PC-9 (cell line): ENCODE data around the gene KCNIP2. TPM values are rescaled to one million over a fixed set of nuclear protein-coding genes. Genes with fewer than 3 reads are reported as not detected.

ENCODE experiments used
- BruUV-seq: library from RNA; stranded (reverse); fragments of 400-500 nt; replicated peaks from 2 replicates; lab custom pipeline; 2021; lab: Mats Ljungman, UMichigan
- CTCF ChIA-PET: fragments of 300-600 bp; sonication (Branson Sonifier 250); formaldehyde crosslinking; loops from one replicate; lab custom pipeline; 2022; ENCODE audit warnings: antibody characterized with exemption; lab: Charles Lee
- POLR2A ChIA-PET: fragments of 300-600 bp; sonication (Branson Sonifier 250); formaldehyde crosslinking; loops from one replicate; lab custom pipeline; 2022; ENCODE audit warnings: antibody characterized with exemption; ENCODE audit not compliant: unreplicated experiment; lab: Charles Lee
- DNase-seq, 2 experiments: peaks; one replicate each; pipeline versions ENCODE4 v3.0.0 to v3.0.0-alpha.2; 2015 to 2022; ENCODE audit warnings: mixed read lengths in 1 of 2
- H2AFZ ChIP-seq: fragments of 200-600 bp; sonication (generic); 2 replicates; pipeline ENCODE4 v1.8.1; 2017; ENCODE audit warnings: antibody characterized with exemption
- H3F3A ChIP-seq: fragments of 200-600 bp; sonication (generic); 2 replicates; pipeline ENCODE4 v1.8.1; 2017; ENCODE audit warnings: antibody characterized with exemption, mild to moderate bottlenecking, low read depth; ENCODE audit not compliant: insufficient read depth
- H3K27ac ChIP-seq: fragments of 200-600 bp; sonication (generic); 2 replicates; pipeline ENCODE4 v1.6.1; 2016; ENCODE audit warnings: mixed run types
- H3K27me3 ChIP-seq: fragments of 200-600 bp; sonication (generic); 2 replicates; pipeline ENCODE4 v1.6.1; 2016; ENCODE audit warnings: low read depth, mixed run types; ENCODE audit not compliant: insufficient read depth
- H3K36me3 ChIP-seq: fragments of 200-600 bp; sonication (generic); 2 replicates; pipeline ENCODE4 v1.6.1; 2016; ENCODE audit warnings: low read depth, mixed run types
- H3K4me1 ChIP-seq: fragments of 200-600 bp; sonication (generic); replicated peaks from 2 replicates; pipeline ENCODE4 v1.6.1; 2016; ENCODE audit warnings: mixed run types; ENCODE audit not compliant: insufficient read depth
- H3K4me2 ChIP-seq: fragments of 200-600 bp; sonication (generic); 2 replicates; pipeline ENCODE4 v1.6.1; 2017; ENCODE audit warnings: mixed run types
- H3K4me3 ChIP-seq: fragments of 200-600 bp; sonication (generic); 2 replicates; pipeline ENCODE4 v1.6.1; 2016; ENCODE audit warnings: mixed run types
- H3K79me2 ChIP-seq: fragments of 200-600 bp; sonication (generic); 2 replicates; pipeline ENCODE4 v1.6.1; 2017; ENCODE audit warnings: low read depth, mixed run types
- H3K9me2 ChIP-seq: fragments of 200-600 bp; sonication (generic); 2 replicates; pipeline ENCODE4 v1.8.1; 2017; ENCODE audit warnings: mild to moderate bottlenecking; ENCODE audit not compliant: insufficient read depth
- H3K9me3 ChIP-seq: fragments of 200-600 bp; sonication (generic); 2 replicates; pipeline ENCODE4 v1.8.1; 2016; ENCODE audit warnings: low read depth; ENCODE audit not compliant: insufficient read depth
- H4K20me1 ChIP-seq: fragments of 200-600 bp; sonication (generic); 2 replicates; pipeline ENCODE4 v1.8.1; 2017; ENCODE audit not compliant: insufficient read depth
- CTCF ChIP-seq: fragments of 200-600 bp; sonication (generic); conservative IDR thresholded peaks from 2 replicates; pipeline ENCODE4 v1.6.1; 2017; ENCODE audit warnings: mixed run types, antibody characterized with exemption, mild to moderate bottlenecking, moderate library complexity
- EZH2 ChIP-seq: fragments of 200-600 bp; sonication (generic); IDR thresholded peaks from 2 replicates; pipeline ENCODE4 v1.8.0; 2017; ENCODE audit warnings: antibody characterized with exemption, low read depth
- intact Hi-C: fragments of 100-400 bp; cut with micrococcal nuclease; formaldehyde crosslinking; loops from one replicate; pipeline ENCODE4 v1.10.0; 2022; ENCODE audit not compliant: unreplicated experiment
- total RNA-seq: library from RNA; stranded (reverse); gene quantifications from 2 replicates; pipeline ENCODE4 v1.2.3, GENCODE V29; 2021

Gene KCNIP2
- total RNA-seq, 1 experiment from 2014 or later, result 4.0 TPM

GRCh38 chr10:101886521-101887312 lies 43.1 kb upstream of the KCNIP2 start:
- Histone ChIP-seq H3F3A (no peaks in the 10 kb centered on the region), H3K27me3 (no peaks in the 10 kb centered on the region), H4K20me1 (no peaks in the 10 kb centered on the region), H3K4me1 (no peaks in the 10 kb centered on the region), H3K9me3 (no peaks in the 10 kb centered on the region), H3K27ac (no peak overlapping the region), H2AFZ (no peak overlapping the region), H3K36me3 (no peaks in the 10 kb centered on the region), H3K4me2 (no peak overlapping the region), H3K4me3 (no peak overlapping the region), H3K79me2 (no peaks in the 10 kb centered on the region), H3K9me2 (no peaks in the 10 kb centered on the region)
- intact Hi-C loops, result no loop called here
- TF ChIP-seq CTCF (no peak), EZH2 (no peak)
- CTCF ChIA-PET, result no interaction called here
- no TSS peak for BruUV-seq
- no peak for DNase-seq
- POLR2A ChIA-PET, result no interaction called here

GRCh38 chr10:101881036-101881774 lies 37.6 kb upstream of the KCNIP2 start:
- no peak overlapping the region for H2AFZ ChIP-seq
- DNase-seq, result no peak
- H3K4me1 ChIP-seq, result peaks cover 22% of the 10 kb centered on the region; the same call in 1 of the 2 replicates
- no peaks in the 10 kb centered on the region for H3K27me3 ChIP-seq
- intact Hi-C loops, result no loop called here
- peak overlapping the region; percentile 52; the same call in 1 of the 2 replicates for H3K27ac ChIP-seq
- no peak overlapping the region for H3K4me2 ChIP-seq
- POLR2A ChIA-PET, result interaction anchor here (0.7 kb wide), 1 partner anchor 91 kb away, joined by 5 read pairs; no protein-coding TSS in a partner anchor
- H4K20me1 ChIP-seq, result no peaks in the 10 kb centered on the region
- no peaks in the 10 kb centered on the region for H3F3A ChIP-seq
- BruUV-seq, result no TSS peak
- CTCF ChIA-PET, result no interaction called here
- no peaks in the 10 kb centered on the region for H3K36me3 ChIP-seq
- H3K9me2 ChIP-seq, result no peaks in the 10 kb centered on the region
- no peaks in the 10 kb centered on the region for H3K79me2 ChIP-seq
- H3K9me3 ChIP-seq, result no peaks in the 10 kb centered on the region
- H3K4me3 ChIP-seq, result no peak overlapping the region
- no peak for TF ChIP-seq EZH2
- TF ChIP-seq CTCF, result no peak

- H3K79me2 ChIP-seq, result no peaks in the 10 kb centered on the region
- POLR2A ChIA-PET, result interaction anchor here (0.7 kb wide), 1 partner anchor 92 kb away, joined by 5 read pairs; no protein-coding TSS in a partner anchor
- no peaks in the 10 kb centered on the region for H4K20me1 ChIP-seq
- H3K27ac ChIP-seq, result peak overlapping the region; percentile 52
- no peak overlapping the region for H3K4me3 ChIP-seq
- H3F3A ChIP-seq, result no peaks in the 10 kb centered on the region
- TF ChIP-seq EZH2 (no peak), CTCF (no peak)
- BruUV-seq, result no TSS peak
- H3K9me2 ChIP-seq, result no peaks in the 10 kb centered on the region
- no peak overlapping the region for H2AFZ ChIP-seq
- no peaks in the 10 kb centered on the region for H3K27me3 ChIP-seq
- DNase-seq, result no peak
- CTCF ChIA-PET, result no interaction called here
- H3K36me3 ChIP-seq, result no peaks in the 10 kb centered on the region
- H3K4me2 ChIP-seq, result peak overlapping the region; percentile 47; the same call in 1 of the 2 replicates
- H3K9me3 ChIP-seq, result no peaks in the 10 kb centered on the region
- intact Hi-C loops, result no loop called here
- peaks cover 22% of the 10 kb centered on the region; the same call in 1 of the 2 replicates for H3K4me1 ChIP-seq
These were observed 36.6 kb upstream of the KCNIP2 start for GRCh38 chr10:101880232-101880573.
